GM18507 (cell line): ENCODE measurements around the gene TMEM135.
A peak's percentile ranks its signal among the peaks of the same experiment; 100 is the strongest.
"Not testable (repeated sequence)": the region's sequence is repeated elsewhere in the genome, so short reads cannot be mapped to it uniquely, and the experiment has no call there.

Source experiments
- DNase-seq: peaks from one replicate; pipeline ENCODE4 v3.0.0; 2011; ENCODE audit warnings: low read depth; ENCODE audit not compliant: insufficient read length; ENCODE audit errors: extremely low spot score
- FAIRE-seq: peaks from 2 replicates; lab custom pipeline; 2011; peaks lifted over from hg19 to GRCh38; lab: Jason Lieb, UNC

The TMEM135 gene

DNA sequence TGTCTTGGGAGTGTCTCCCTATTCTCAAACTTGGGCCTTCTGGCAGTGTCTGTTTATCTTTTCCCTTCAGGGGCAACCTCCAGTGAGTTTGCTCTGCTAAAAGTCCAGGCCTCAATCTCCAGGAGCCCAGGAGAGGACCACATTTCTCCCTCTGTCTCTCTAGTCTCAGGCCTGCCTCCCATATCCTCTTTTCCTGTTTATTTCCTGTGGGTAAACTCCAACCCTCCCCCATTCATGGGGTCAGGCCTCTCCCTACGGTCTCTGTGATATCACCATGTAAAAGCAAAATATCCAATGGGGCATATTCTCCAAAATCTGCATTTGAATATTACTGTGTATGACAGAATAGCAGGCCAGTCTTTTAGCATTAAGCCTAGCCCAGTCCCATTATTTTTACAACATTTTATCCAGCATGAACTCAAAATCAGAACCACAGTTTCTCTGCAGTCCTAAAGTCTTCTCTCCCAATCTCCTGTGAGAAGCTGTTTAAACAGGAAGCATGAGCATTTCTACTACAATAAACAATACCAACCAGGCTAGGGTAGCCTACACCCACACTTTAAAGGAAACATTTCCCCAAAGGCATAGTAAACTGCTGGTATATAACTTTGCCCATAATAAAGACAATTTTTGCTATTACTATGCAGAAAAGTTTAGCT is 18.0 kb upstream of the TMEM135 start:
- DNase-seq, result no peak
- no peak for FAIRE-seq

DNA sequence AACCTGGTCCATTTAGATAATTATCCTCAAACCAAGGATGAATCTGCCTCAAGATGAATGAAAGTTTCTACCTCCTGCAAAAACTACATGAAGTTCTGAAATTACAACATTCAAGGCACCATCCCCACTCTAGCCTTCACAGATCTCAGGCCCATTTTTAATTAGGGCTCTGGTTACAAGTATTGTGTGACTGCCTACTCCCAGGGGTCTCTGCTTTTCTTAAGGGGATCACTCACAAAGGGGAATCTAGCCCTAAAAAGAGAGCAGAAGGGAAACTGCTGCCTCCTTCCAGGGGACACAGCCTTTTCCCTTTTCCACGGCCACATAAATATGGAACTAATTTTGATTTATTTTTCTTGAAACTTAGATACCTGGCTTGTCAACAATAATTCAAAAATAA is 17.4 kb upstream of the TMEM135 start:
- DNase-seq (no peak), FAIRE-seq (no peak)

DNA sequence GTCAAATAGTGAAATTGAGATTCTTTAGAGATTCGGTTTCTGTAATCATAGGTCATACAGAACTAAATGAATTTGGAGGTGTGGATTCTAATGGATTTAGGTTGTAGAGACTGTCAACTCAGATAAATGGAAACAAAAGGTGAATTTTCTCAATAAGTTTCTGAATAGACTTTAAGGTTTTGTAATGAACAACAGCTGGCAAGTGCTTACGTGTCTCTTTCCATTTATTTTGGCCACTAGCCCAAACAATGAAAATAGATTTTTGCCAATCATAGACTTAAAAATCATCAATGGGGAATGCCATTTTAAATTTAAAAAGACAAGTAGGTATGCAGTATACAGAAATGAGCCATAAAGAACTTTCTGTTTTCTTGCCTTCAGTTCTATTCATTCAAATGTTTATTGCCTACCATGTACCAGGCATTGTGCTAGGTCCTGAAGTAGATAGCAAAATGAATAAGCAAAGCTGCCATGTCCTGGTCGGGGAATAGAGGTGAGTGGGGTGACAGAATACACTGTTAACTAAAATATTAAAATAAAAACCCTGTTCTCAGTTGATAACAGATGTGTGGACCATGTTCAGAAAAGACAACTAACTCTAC is 16.9 kb upstream of the TMEM135 start:
- no peak for DNase-seq
- no peak for FAIRE-seq

DNA sequence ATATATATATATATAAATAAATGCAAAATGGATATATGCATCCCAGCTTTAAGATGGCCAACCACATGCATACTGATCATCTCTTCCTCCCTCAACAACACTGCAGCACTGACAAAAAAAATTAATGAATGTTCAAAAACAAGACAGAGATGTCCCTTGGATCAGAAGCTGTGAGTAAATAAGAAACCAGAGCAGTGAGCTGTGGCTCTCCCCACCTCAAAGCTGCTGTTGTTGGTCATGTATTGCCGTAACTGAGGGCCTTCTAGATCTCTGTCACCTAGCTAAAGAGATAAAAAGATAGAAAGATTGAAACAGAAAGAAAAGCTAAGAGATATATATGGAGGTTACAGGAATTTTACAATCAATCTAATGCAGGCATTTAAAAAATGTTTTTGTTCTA is 15.5 kb upstream of the TMEM135 start:
- FAIRE-seq (no peak), DNase-seq (no peak)

DNA sequence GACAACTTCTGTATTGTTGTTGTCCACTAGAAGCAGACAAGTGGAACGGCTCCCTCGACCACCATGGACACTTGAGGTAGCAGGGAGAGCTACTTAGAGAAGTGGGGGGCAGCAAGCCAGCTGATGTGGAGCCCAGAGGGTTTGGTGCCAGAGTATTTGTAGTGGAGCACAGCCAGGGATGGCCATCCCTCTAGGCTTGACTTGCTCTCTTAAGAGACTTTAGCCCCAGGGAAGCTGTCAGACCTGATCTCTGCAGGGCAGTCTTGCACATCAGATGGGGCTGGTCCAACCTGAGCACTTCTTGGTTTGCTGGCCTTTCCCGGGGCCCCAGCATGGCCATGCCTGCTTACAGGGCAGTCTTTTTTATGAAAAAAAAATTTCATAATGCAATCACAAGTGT is 15.0 kb upstream of the TMEM135 start:
- no peak for DNase-seq
- FAIRE-seq, result no peak

DNA sequence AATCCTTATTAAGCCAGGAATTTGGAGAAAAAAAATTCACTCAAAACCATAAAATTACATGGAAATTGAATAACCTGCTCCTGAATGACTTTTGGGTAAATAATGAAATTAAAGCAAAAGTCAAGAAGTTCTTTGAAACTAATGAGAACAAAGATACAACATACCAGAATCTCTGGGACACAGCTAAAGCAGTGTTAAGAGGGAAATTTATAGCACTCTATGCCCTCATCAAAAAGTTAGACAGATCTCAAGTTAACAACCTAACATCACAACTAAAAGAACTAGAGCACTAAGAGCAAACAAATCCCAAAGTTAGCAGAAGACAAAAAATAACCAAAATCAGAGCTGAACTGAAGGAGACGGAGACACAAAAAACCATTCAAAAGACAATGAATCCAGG is 11.3 kb upstream of the TMEM135 start:
- not testable (repeated sequence) for FAIRE-seq, DNase-seq

DNA sequence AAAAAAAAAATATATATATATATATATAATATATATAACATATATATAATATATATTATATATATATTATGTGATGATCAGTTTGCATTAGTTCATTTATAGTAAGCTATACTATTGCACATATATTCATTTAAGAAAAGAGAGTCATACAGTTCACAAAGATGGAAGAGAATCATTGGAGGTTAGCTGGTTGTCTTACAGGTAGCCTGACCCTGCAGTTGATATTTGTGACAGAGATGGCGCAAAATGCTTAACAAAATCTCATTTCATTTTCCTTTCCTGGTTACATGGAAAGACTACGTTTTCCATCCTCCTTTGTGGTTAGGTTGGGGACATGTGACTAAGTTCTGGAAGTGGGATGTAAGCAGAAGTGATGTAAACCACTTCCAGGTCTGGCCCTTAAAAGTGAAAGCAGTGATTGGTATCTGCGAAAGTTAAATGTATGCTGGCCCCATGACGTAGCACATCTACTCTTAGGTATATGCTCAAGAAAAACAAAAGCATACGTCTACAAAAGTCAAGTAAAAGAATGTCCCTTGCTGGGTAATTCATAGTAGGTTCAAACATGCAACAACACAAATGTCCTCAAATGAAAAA is 7.2 kb upstream of the TMEM135 start:
- DNase-seq (no peak), FAIRE-seq (no peak)

DNA sequence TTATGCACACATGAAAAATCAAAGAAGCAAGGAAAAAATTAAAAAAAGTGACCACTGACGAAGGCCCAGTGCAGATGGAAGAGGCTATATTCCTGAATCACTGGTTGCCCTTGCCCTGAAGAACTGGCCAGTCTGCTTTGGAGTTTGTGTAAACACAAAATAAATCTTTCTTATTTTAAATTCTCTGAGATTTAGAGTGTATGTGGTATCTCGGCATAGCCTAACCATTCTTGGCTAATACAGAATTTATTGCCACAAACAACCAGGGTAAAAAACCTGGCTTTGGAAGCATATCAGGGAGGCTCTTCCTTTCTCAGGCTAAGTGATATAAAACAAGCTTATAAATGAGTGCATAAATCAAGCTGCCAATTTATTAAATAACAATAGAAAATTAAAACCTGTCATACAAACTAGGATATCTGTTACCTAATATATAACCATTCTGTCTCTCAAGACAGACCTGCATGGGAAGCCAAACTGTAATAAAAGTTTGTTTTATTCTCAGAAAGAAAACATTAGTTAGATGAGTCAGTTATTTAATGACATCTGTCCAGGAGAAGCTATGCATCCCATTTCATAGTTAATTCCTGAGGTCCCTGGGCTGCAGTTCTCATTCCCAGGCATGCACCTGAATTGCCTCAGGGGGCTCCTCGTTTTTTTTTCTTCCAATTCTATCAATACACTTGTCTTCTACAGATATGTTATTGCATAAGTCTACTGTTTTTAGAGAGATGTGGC is 6.1 kb upstream of the TMEM135 start:
- DNase-seq (no peak), FAIRE-seq (no peak)

DNA sequence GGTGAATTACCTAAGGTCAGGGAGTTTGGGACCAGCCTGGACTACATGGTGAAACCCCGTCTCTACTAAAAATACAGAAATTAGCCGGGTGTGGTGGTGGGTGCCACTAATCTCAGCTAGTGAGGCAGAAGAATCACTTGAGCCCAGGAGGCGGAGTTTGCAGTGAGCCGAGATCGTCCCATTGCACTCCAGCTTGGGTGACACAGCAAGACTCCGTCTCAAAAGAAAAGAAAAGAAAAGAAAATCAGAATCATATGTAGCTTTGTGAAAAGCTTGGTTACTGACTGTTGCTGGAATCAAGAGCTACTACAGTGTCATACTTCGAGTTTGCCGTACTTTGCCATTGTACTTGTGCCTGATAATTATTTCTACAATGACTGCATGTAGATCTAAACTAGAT is 4.2 kb upstream of the TMEM135 start:
- DNase-seq (no peak), FAIRE-seq (no peak)

DNA sequence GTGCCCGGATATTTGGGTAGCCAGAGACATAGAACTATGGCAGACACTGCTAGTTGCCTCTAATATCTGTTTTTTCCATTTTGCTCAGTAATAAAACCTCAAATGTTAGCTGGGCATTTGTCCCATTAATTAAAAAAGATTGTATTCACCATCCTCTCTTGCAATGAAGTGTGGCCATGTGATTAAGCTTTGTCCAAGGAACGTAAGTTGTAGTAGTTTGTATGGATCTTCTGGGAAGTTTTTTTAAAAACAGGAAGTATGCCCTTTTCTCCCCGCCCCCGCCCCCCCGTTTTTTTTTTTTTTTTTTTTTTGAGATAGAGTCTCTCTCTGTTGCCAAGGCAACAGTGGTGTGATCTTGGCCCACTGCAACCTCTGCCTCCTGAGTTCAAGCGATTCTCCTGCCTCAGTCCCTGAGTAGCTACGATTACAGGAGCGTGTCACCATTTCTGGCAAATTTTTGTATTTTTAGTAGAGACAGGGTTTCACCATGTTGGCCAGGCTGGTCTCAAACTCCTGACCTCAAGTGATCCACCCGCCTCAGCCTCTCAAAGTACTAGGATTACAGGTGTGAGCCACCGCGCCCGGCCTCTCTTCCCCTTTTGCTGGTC is 1.7 kb upstream of the TMEM135 start:
- DNase-seq, result no peak

DNA sequence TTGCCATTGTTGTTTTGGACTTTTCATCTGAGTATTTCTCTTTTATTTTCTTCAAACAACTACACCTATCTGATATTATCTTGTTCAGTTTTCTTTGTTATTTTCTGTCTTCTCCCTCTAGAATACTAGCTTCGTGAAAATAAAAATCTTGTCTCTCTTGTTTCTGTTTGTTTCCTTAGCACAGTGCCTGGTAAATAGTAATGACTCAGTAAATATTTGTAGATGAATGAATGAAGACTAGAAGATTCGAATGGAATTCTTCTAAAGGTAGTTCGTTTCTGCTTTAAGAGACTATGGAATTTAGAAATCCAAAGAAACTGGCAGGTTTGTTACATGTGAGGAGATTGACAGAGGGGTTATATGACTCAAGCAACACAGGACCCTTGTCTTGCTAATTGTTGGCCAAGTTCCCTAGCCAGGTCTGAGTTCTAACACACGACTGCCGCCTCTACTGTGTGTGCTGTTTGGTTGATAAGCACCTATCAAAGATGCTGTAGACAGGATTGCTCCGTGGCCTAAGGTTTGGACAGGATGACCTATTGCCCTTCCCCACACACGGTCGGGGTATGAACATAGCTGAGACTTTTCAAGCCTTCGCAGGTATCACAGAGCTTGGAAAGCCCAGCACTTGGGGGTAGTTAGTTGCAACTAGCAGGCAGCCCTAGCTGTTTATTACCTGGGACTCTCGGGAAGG is 831 bp upstream of the TMEM135 start:
- no peak for DNase-seq
- no peak for FAIRE-seq

More for the DNA sequence above, 1.7 kb upstream of the TMEM135 start:
- no peak for FAIRE-seq

DNA sequence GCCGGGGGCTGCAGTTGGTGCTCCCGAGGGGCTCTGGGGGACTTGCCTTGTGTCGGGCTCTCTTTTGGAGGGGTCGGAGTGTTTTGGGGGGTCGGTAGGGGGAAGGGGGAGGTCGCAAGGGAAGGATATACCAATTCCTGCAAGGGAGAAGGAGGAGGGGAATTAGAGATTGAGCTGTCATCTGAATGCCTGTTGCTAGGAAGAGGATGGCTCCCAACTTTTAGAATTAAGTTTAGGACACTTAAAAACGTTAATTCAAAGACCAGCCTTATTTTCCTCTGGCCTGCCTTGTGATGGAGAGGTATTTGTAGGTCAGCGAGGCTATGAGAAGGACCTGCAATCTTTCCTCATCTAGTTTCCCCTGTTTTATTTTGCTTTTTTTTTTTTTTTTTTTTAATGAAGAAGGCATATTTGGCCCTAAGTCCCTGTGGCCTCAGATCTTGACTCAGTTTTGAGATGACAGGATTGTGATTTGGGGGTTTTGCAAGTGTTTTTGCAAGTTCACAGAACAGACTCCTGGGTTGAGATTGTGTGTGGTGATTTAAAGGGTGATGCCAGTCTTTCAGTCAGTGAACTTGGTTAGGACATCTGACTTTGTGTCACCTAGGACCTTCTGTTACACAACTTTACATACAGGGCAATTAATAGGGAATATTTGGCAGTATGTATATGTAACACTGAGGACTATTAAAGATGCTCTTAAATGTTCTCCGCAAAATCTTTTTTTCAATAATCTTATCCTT is 672 bp downstream of the TMEM135 start:
- peak; percentile 42 for FAIRE-seq

DNA sequence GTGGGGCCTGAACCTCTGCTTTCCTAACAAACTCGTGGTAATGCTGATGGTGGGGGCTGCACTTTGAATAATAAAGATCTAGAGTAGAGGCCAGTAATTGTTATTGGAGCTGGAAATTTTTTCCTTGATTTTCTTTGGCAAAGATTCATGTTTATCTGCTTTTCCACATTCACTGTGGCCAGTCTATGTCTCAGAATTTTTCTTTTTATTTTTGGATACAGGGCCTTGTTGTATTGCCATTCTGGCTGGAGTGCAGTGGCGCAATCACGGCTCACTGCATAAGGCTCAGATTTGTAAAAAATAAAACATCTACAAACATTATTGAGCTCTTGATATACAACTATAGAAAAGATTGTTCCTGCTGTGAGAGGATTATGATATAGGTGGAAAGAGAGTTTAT is 1.6 kb downstream of the TMEM135 start:
- DNase-seq (no peak), FAIRE-seq (no peak)

More for the DNA sequence above, 672 bp downstream of the TMEM135 start:
- DNase-seq, result no peak

DNA sequence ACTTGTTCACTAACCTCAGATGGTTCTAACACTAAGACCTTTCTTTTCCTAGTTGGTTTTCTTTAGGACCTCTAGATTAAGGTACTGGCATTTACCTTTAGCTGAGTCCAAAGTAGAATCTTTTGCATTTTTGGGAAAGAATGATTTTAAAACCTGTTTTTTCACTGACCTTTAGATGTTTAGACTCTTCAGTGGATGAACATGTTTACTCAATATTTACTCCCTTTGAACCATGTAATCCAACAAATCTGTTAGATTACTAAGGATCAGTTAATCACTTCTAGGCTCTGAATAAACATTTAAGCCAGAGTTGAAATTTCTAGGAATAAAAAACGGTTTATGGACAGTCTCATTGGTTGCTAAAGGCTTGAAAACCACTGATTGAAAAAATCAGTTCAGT is 6.2 kb downstream of the TMEM135 start:
- DNase-seq, result no peak
- FAIRE-seq, result no peak

DNA sequence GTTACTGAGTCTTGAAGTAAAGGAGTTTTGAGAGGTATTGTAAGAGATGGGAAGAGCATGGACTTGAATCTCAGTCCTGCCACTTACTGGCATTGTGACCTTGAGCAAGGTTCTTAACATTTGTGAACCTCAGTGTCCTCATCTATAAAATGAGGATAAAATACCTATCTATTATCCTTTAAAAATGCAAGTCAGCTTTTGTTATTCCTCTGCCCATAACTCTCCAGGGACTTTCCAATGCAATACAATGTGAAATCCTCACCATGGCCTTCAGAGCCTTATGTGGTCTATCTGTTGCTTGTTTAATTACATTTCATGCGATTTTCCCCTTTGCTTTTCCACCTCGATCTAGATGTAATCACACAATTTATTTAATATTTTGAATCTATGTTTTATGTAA is 9.1 kb downstream of the TMEM135 start:
- DNase-seq (no peak), FAIRE-seq (no peak)

DNA sequence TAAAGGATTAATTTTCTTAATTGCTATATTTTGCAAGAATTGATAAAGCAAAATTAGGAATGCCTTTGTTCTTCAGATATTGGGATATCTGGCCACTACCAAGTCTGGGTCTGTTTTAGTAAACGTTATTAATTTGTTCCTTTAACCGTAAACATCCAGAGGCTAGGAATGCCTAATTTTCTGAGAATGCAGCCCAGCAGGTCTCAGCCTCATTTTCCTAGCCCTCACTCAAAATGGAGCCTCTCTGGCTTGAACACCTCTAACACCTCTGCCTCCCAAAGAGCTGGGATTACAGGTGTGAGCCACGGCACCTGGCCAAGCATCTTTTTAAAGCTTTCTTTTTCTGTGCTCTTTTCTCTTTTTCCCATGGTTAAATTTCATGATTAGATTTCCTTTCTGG is 18.4 kb downstream of the TMEM135 start:
- DNase-seq, result no peak
- FAIRE-seq, result no peak

DNA sequence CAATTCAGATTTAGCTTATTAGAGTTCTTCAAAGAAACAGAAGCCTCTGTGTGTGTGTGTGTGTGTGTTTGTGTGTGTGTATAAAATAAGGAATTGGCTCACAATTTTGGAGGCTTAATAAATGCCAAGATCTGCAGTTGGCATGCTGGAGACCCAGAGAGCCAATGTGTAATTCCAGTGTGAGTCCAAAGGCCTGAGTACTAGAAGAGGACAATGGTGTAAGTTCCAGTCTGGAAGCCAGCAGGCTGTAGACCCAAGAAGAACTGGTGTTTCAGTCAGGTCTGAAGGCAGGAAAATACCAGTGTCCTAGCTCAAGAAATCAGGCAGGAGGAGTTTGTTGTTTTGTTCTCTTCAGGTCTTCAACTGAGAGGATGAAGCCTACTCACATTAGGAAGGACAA is 20.0 kb downstream of the TMEM135 start:
- DNase-seq, result no peak
- no peak for FAIRE-seq

DNA sequence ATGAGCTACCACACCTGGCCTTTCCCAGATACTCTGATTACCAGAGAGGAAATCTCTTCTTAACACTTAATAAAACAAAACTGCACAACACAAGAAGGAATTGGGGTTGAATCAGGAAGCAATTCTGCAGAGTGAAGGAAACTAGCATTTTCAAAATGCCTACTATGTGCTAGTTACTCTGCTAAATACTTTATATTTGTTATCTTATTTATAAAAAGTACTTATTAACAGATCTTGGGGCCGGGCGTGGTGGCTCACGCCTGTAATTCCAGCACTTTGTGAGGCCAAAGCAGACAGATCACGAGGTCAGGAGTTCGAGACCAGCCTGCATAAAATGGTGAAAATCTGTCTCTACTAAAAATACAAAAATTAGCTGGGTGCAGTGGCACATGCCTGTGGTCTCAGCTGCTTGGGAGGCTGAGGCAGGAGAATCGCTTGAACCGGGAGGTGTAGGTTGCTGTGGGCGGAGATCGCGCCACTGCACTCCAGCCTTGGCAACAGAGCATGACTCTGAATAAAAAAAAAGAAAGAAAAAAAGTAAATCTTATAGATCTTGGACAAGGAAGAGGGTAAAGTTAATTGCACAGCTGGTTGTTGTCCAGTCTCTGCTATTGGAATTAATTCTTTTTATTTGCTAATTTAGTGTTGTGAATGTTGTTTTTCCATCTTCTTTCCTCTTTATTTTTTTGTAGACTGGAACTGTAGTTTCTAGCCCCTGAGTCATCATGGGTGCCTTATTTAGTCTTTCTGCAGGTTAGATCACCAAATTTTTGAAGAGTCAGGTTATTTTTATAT is 22.1 kb downstream of the TMEM135 start:
- FAIRE-seq, result no peak
- no peak for DNase-seq
